Lower leg skin (tissue), 3 donors: Measurements from ENCODE around the gene RRAGD.

Experiments
- CTCF ChIP-seq, 3 donors: fragments of 450-650 bp; IDR thresholded peaks; one replicate each; pipeline ENCODE4 v1.5.1; 2016; ENCODE audit warnings: antibody characterized with exemption in 3 of 3, mild to moderate bottlenecking in 3 of 3, moderate library complexity in 2 of 3
- POLR2A ChIP-seq, 2 donors: fragments of 450-650 bp; IDR thresholded peaks; one replicate each; pipeline ENCODE4 v1.6.1; 2016 to 2017; ENCODE audit warnings: antibody characterized with exemption in 2 of 2, mild to moderate bottlenecking in 1 of 2, moderate library complexity in 1 of 2

DNA sequence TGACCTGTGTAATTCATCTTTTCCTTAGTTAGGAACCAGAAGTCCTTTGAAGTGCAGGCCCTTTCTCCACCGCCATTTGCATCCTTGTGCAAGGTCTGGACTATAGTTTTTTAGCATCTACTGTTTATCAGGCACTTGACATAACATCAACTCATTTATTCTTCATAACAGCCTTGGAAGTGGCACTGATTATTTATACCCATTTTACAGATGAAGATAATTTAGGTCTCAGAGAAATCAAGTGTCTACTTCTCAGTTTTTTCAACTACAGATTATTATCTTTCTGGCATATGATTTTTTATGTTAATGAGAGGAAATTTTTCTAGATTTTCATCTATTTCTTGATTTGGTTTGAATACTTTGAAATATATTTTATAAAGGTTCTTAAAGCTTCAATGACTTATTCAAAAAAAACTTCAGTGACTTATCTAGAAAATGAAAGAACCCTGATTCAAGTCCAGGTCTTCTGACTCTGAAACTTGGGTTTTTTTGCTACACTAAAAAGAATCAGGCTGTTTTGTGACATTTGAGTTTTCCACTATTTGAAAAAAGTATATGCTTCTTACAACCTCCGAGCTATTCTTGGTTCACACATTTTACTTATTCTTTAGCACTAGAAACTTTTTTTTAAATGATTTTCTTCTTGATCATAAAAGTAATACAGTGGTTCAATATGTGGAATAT is 56.4 kb downstream of the RRAGD start:
- no peak for TF ChIP-seq POLR2A (IDR thresholded peaks at IDR 0.05)
- no peak for TF ChIP-seq CTCF (IDR thresholded peaks at IDR 0.05)
